SK-N-SH (cell line): ENCODE results near the gene TMEM87A. TPM values are rescaled to one million over a fixed set of nuclear protein-coding genes. Genes with fewer than 3 reads are reported as not detected.
A peak's percentile ranks its signal among the peaks of the same experiment; 100 is the strongest.

Experiments used
- CTCF ChIA-PET: fragments of 300-600, 350-600 bp; formaldehyde crosslinking; extraction: SDS; loops from one replicate; lab custom pipeline; 2021; lab: Yijun Ruan, JAX
- POLR2A ChIA-PET: fragments of 350-600 bp; sonication (Branson Sonifier 250); formaldehyde crosslinking; extraction: SDS; loops from one replicate; lab custom pipeline; 2020; ENCODE audit warnings: antibody characterized with exemption, inconsistent platforms; lab: Yijun Ruan, JAX
- DNase-seq: peaks from one replicate; pipeline ENCODE4 v3.0.0; 2012
- H2AFZ ChIP-seq: fragments of 200-600 bp; sonication (generic); 2 replicates; pipeline ENCODE4 v1.8.1; 2016; ENCODE audit warnings: antibody characterized with exemption, mild to moderate bottlenecking, low read depth
- H3F3A ChIP-seq: fragments of 200-600 bp; sonication (generic); replicated peaks from 2 replicates; pipeline ENCODE3; 2016; ENCODE audit warnings: antibody characterized with exemption, mild to moderate bottlenecking; ENCODE audit not compliant: insufficient read depth
- H3K27ac ChIP-seq, 2 experiments: fragments of 200-500 bp in 1 of 2; fragments of 200-600 bp in 1 of 2; sonication (Bioruptor generic) in 1 of 2; sonication (generic), shearing (Covaris generic) in 1 of 2; 2 replicates each; pipeline versions ENCODE4 v1.5.1 to v1.6.1; 2014 to 2016; ENCODE audit warnings: low read depth in 2 of 2, inconsistent platforms in 1 of 2, low read length in 1 of 2, mild to moderate bottlenecking in 1 of 2, mixed read lengths in 1 of 2
- H3K27me3 ChIP-seq: fragments of 200-600 bp; sonication (generic), shearing (Covaris generic); 2 replicates; pipeline ENCODE4 v1.6.1; 2016; ENCODE audit warnings: mixed run types; ENCODE audit not compliant: insufficient read depth
- H3K36me3 ChIP-seq, 2 experiments: fragments of 200-500 bp in 1 of 2; fragments of 200-600 bp in 1 of 2; sonication (Bioruptor generic) in 1 of 2; sonication (generic) in 1 of 2; replicated peaks in 1 of 2; 2 replicates each; pipeline versions ENCODE3 to v1.5.1; 2014 to 2016; ENCODE audit warnings: low read length in 1 of 2, mild to moderate bottlenecking in 1 of 2; ENCODE audit not compliant: insufficient read depth in 2 of 2, control insufficient read depth in 1 of 2
- H3K4me1 ChIP-seq, 2 experiments: fragments of 200-500 bp in 1 of 2; fragments of 200-600 bp in 1 of 2; sonication (Bioruptor generic) in 1 of 2; sonication (generic), shearing (Covaris generic) in 1 of 2; 2 replicates each; pipeline versions ENCODE4 v1.5.1 to v1.6.1; 2014 to 2016; ENCODE audit warnings: low read depth in 1 of 2, low read length in 1 of 2, mixed run types in 1 of 2; ENCODE audit not compliant: insufficient read depth in 2 of 2, control insufficient read depth in 1 of 2
- H3K4me2 ChIP-seq: fragments of 200-600 bp; sonication (generic), shearing (Covaris generic); 2 replicates; pipeline ENCODE4 v1.6.1; 2017; ENCODE audit warnings: mixed run types
- H3K4me3 ChIP-seq, 2 experiments: fragments of 200-500 bp in 1 of 2; fragments of 200-600 bp in 1 of 2; sonication (Bioruptor generic) in 1 of 2; sonication (generic), shearing (Covaris generic) in 1 of 2; 2 replicates each; pipeline versions ENCODE4 v1.5.1 to v1.8.1; 2014 to 2016; ENCODE audit warnings: low read depth in 2 of 2, inconsistent platforms in 1 of 2, low read length in 1 of 2, mild to moderate bottlenecking in 1 of 2, mixed read lengths in 1 of 2, moderate library complexity in 1 of 2
- H3K79me2 ChIP-seq: fragments of 200-600 bp; sonication (generic); 2 replicates; pipeline ENCODE4 v1.8.1; 2017; ENCODE audit warnings: mild to moderate bottlenecking; ENCODE audit not compliant: insufficient read depth
- H3K9ac ChIP-seq: fragments of 200-600 bp; sonication (generic); 2 replicates; pipeline ENCODE4 v1.6.1; 2017; ENCODE audit warnings: mixed run types
- H3K9me2 ChIP-seq: fragments of 200-600 bp; sonication (generic); 2 replicates; pipeline ENCODE4 v1.6.1; 2017; ENCODE audit warnings: mixed run types
- H3K9me3 ChIP-seq: fragments of 200-600 bp; sonication (generic); 2 replicates; pipeline ENCODE4 v1.6.1; 2017; ENCODE audit warnings: mixed run types, mild to moderate bottlenecking, moderate library complexity
- H4K20me1 ChIP-seq: fragments of 200-600 bp; sonication (generic); 2 replicates; pipeline ENCODE4 v1.6.1; 2017; ENCODE audit warnings: mild to moderate bottlenecking, mixed run types; ENCODE audit not compliant: insufficient read depth
- EZH2phosphoT487 ChIP-seq: fragments of 200-600 bp; sonication (generic); IDR thresholded peaks from 2 replicates; pipeline ENCODE4 v1.6.1; 2017; ENCODE audit warnings: low read depth, mixed run types, mild to moderate bottlenecking, antibody characterized with exemption, moderate library complexity, borderline replicate concordance
- JUND ChIP-seq: IDR thresholded peaks from 2 replicates; pipeline ENCODE4 v1.4.0; 2012
- PBX3 ChIP-seq: IDR thresholded peaks from 2 replicates; pipeline ENCODE4; 2012
- RFX5 ChIP-seq: IDR thresholded peaks from 2 replicates; pipeline ENCODE4 v1.6.1; 2012; ENCODE audit warnings: mild to moderate bottlenecking, improper control_type of control experiment, low read length
- TAF1 ChIP-seq: IDR thresholded peaks from 2 replicates; pipeline ENCODE4 v1.6.1; 2012; ENCODE audit warnings: low read depth, mild to moderate bottlenecking, low read length, moderate library complexity, borderline replicate concordance
- TCF12 ChIP-seq: IDR thresholded peaks from 2 replicates; pipeline ENCODE4 v1.4.0; 2012
- ZBTB33 ChIP-seq: IDR thresholded peaks from 2 replicates; pipeline ENCODE4 v1.4.0; 2012; ENCODE audit warnings: low read depth, borderline replicate concordance
- WGBS: methylation state at CpG from one replicate; pipeline ENCODE4 v1.1.6; 2017; ENCODE audit warnings: low lambda C conversion rate; 5-methylcytosine and 5-hydroxymethylcytosine counted together
- polyA plus RNA-seq, 3 experiments: library from polyadenylated mRNA; depleted of rRNA; stranded (reverse); fragments of >200 nt; gene quantifications; 2 replicates each; pipeline ENCODE4 v1.2.3, GENCODE V29; 2012

Gene TMEM87A
- polyA plus RNA-seq, 1 of the 3 experiments (the other 2 are of a cell fraction), result 20.8 TPM

GRCh38 chr15:42239528-42240182 lies 33.6 kb downstream of the TMEM87A start:
- ChIA-PET POLR2A (no interaction called here), CTCF (no interaction called here)
- H3K4me1 ChIP-seq, result no peaks in the 10 kb centered on the region
- H3K9me2 ChIP-seq, result no peaks in the 10 kb centered on the region
- H4K20me1 ChIP-seq, result no peaks in the 10 kb centered on the region
- H3K9ac ChIP-seq, result no peak overlapping the region
- no peak overlapping the region for H3K4me2 ChIP-seq
- H3K27me3 ChIP-seq, result no peaks in the 10 kb centered on the region
- peaks cover 40% of the 10 kb centered on the region; the same call in 1 of the 2 replicates for H3K79me2 ChIP-seq
- TF ChIP-seq RFX5 (no peak), TCF12 (0 out of 2 replicates have a peak, but pooled peaks have one; percentile 8), EZH2phosphoT487 (no peak)
- H3F3A ChIP-seq, result peaks cover 6% of the 10 kb centered on the region
- no peaks in the 10 kb centered on the region for H3K9me3 ChIP-seq
- H2AFZ ChIP-seq, result no peak overlapping the region
- peak overlapping the region in 1 of 2 experiments; percentile 23; a peak in 1 of 4 replicates for H3K27ac ChIP-seq
- H3K4me3 ChIP-seq, result no peak overlapping the region
- no peak for DNase-seq
- peaks cover 37 to 74% of the 10 kb centered on the region in 2 experiments for H3K36me3 ChIP-seq

GRCh38 chr15:42233107-42233506 lies 40.1 kb downstream of the TMEM87A start:
- Histone ChIP-seq H3K79me2 (peaks cover 23% of the 10 kb centered on the region; the same call in 1 of the 2 replicates), H3K9me3 (no peaks in the 10 kb centered on the region), H3F3A (no peaks in the 10 kb centered on the region), H3K4me1 (no peaks in the 10 kb centered on the region), H3K9ac (no peak overlapping the region), H2AFZ (no peak overlapping the region), H3K9me2 (no peaks in the 10 kb centered on the region), H4K20me1 (no peaks in the 10 kb centered on the region), H3K36me3 (peaks cover 62 to 76% of the 10 kb centered on the region in 2 experiments), H3K4me3 (no peak overlapping the region), H3K27ac (no peak overlapping the region), H3K4me2 (no peak overlapping the region)
- WGBS, result 100% methylated on average over 2 of the region's 2 CpGs
- POLR2A ChIA-PET, result no interaction called here
- DNase-seq, result no peak
- CTCF ChIA-PET, result no interaction called here
- TF ChIP-seq PBX3 (no peak), TAF1 (no peak), RFX5 (no peak), JUND (no peak)
- TF ChIP-seq, all 33 proteins: peak for 0
- no peaks in the 10 kb centered on the region for H3K27me3 ChIP-seq

GRCh38 chr15:42232606-42233005 lies 40.6 kb downstream of the TMEM87A start:
- POLR2A ChIA-PET, result no interaction called here
- H3K4me2 ChIP-seq, result no peak overlapping the region
- no peaks in the 10 kb centered on the region for H3F3A ChIP-seq
- peaks cover 21% of the 10 kb centered on the region; the same call in 1 of the 2 replicates for H3K79me2 ChIP-seq
- H3K27me3 ChIP-seq, result no peaks in the 10 kb centered on the region
- H4K20me1 ChIP-seq, result no peaks in the 10 kb centered on the region
- TF ChIP-seq TCF12, result no peak
- TF ChIP-seq RFX5, result no peak
- no peak for TF ChIP-seq ZBTB33
- DNase-seq, result no peak
- no peaks in the 10 kb centered on the region for H3K9me3 ChIP-seq
- H3K9ac ChIP-seq, result no peak overlapping the region
- WGBS, result 79% methylated on average over 5 of the region's 5 CpGs
- H3K4me3 ChIP-seq, result no peak overlapping the region
- no peaks in the 10 kb centered on the region for H3K9me2 ChIP-seq
- no peaks in the 10 kb centered on the region for H3K4me1 ChIP-seq
- no peak overlapping the region for H2AFZ ChIP-seq
- CTCF ChIA-PET, result no interaction called here
- no peak overlapping the region for H3K27ac ChIP-seq
- H3K36me3 ChIP-seq, result peaks cover 67 to 78% of the 10 kb centered on the region in 2 experiments
